Endometrium (tissue), 2 donors: ENCODE measurements around the gene SYT11.
"Not testable (repeated sequence)": the region's sequence is repeated elsewhere in the genome, so short reads cannot be mapped to it uniquely, and the experiment has no call there.

Source experiments
- FAIRE-seq: peaks from 2 replicates; lab custom pipeline; 2012; peaks lifted over from hg19 to GRCh38; lab: Jason Lieb, UNC
- donor health status: control.
- donor health status: control.

Gene SYT11

GRCh38 chr1:155860970-155861510, 1.7 kb downstream of the SYT11 start:
- FAIRE-seq: no peak

DNA sequence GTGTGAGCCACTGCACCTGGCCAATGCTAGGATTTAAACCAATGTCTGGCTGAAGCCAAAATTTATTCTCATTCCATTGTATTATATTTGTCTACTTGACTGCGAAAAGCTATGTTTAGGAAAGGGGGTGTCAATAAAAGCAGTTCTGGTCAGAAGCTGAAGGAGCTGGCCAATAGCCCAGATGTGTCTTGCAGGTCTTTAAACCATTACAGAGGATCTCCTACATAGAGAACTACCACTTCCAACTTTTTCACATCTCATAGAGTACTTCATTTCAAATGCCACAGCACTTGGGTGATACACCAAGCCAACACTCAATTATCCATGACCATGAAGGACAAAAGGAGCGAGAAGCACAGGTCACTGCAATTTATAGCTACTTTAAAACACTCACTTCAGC, 2.5 kb downstream of the SYT11 start:
- no peak for FAIRE-seq

GRCh38 chr1:155864393-155864792, 5.0 kb downstream of the SYT11 start:
- FAIRE-seq: no peak

DNA sequence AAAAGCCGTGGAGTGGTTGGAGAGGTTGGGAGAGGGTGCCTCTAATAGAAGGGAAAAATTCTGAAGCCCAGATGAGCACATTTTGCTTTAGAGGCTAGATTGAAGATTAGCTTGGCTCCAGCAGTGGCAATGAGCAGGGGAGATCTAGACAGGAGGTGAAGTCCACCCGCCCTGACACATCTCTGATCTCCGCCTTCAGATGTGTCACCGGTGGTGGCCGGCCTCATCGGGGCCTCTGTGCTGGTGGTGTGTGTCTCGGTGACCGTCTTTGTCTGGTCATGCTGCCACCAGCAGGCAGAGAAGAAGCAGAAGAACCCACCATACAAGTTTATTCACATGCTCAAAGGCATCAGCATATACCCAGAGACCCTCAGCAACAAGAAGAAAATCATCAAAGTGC, 8.4 kb downstream of the SYT11 start:
- no peak for FAIRE-seq

DNA sequence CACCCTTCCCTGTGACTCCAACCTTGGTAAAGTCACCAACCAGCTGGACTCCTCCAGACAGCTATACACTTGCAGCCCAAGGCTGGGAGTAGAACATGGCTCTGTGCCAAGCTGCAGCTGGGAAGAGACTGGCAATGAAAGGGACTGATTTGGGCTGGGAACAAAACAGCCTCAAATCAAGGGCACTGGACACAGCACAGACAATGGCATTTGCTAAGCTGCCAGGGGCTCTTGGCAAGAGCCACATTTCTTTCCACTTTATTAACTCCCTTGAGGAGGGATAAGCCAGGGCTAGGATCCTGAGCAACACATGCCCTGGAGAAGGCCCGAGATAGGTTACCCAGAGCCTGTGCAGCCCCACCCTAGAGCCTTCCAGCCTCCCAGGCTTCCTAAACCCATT, 12.0 kb downstream of the SYT11 start:
- FAIRE-seq: no peak

- no peak for FAIRE-seq
These were observed 13.2 kb downstream of the SYT11 start for GRCh38 chr1:155872527-155872926.

GRCh38 chr1:155873860-155874259, 14.5 kb downstream of the SYT11 start:
- FAIRE-seq: no peak

- FAIRE-seq: no peak
These were observed 18.6 kb downstream of the SYT11 start for GRCh38 chr1:155877945-155878344.

DNA sequence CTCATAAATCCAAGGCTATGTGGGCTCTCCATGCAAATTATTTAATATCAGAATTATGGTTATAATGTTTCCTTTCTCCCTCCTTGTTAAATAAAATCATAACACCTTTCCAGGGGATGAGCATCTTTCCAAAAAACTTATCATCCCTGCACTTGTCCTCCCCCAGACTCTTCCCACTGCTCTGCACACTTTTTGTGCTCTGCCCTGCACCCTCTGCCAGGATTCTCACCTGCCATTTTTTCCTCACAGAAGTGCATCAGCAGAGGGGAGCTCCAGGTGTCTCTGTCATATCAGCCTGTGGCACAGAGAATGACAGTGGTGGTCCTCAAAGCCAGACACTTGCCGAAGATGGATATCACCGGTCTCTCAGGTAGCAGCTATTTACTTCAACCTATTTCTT, 20.9 kb downstream of the SYT11 start:
- FAIRE-seq: no peak

GRCh38 chr1:155880950-155881349, 21.6 kb downstream of the SYT11 start:
- no peak for FAIRE-seq

GRCh38 chr1:155882235-155882634, 22.9 kb downstream of the SYT11 start:
- FAIRE-seq: no peak

- FAIRE-seq: no peak
These were observed 23.4 kb downstream of the SYT11 start for GRCh38 chr1:155882766-155883165.

- FAIRE-seq: no peak
These were observed 24.9 kb downstream of the SYT11 start for GRCh38 chr1:155884031-155884960.

GRCh38 chr1:155884982-155885381, 25.6 kb downstream of the SYT11 start:
- FAIRE-seq: no peak

DNA sequence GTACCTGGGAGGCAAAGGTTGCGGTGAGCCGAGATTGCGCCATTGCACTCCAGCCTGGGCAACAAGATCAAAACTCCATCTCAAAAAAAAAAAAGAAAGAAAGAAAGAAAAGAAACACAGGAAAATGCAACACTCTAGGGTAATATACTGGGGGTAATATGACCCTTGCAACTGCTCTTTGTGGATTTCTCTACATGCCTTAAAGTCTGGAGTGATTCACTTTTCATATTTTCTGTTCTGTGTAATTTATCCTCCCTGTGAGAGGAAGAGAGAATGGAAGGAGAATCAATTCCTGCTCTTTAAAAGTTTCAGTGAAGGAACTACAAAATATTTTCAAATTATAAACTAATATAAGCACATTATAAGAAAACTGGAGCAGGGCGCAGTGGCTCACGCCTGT, 29.1 kb downstream of the SYT11 start:
- no peak for FAIRE-seq

GRCh38 chr1:155889566-155889965, 30.2 kb downstream of the SYT11 start:
- no peak for FAIRE-seq

GRCh38 chr1:155890251-155890650, 30.9 kb downstream of the SYT11 start:
- no peak for FAIRE-seq

DNA sequence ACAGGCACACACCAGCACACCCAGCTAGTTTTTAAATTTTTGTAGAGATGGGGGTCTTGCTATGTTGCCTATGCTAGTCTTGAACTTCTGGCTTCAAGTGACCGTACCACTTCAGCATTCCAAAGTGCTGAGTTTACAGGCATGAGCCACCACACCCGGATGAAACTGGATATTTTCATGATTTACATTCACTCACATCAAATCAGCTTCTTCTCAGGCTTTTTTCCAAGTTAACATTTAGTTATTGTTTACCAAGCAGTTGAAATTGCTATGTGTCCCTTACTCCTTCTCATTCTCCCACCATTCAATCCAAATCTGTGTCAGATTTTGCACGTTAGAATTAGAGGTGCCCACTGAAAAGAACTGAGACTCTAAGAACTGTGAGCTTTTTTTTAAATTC, 33.4 kb downstream of the SYT11 start:
- no peak for FAIRE-seq

- peak; percentile 4 for FAIRE-seq
These were observed 34.2 kb downstream of the SYT11 start for GRCh38 chr1:155893389-155894142.

- not testable (repeated sequence) for FAIRE-seq
These were observed 36.2 kb downstream of the SYT11 start for GRCh38 chr1:155895617-155896016.

GRCh38 chr1:155896476-155896875, 37.1 kb downstream of the SYT11 start:
- not testable (repeated sequence) for FAIRE-seq

- no peak for FAIRE-seq
These were observed 38.4 kb downstream of the SYT11 start for GRCh38 chr1:155897746-155898145.

- no peak for FAIRE-seq
These were observed 39.5 kb downstream of the SYT11 start for GRCh38 chr1:155898888-155899287.
